ENCODE measurements around the gene TRAFD1.
"Not testable (repeated sequence)": the region's sequence is repeated elsewhere in the genome, so short reads cannot be mapped to it uniquely, and the experiment has no call there.

The TRAFD1 gene

DNA sequence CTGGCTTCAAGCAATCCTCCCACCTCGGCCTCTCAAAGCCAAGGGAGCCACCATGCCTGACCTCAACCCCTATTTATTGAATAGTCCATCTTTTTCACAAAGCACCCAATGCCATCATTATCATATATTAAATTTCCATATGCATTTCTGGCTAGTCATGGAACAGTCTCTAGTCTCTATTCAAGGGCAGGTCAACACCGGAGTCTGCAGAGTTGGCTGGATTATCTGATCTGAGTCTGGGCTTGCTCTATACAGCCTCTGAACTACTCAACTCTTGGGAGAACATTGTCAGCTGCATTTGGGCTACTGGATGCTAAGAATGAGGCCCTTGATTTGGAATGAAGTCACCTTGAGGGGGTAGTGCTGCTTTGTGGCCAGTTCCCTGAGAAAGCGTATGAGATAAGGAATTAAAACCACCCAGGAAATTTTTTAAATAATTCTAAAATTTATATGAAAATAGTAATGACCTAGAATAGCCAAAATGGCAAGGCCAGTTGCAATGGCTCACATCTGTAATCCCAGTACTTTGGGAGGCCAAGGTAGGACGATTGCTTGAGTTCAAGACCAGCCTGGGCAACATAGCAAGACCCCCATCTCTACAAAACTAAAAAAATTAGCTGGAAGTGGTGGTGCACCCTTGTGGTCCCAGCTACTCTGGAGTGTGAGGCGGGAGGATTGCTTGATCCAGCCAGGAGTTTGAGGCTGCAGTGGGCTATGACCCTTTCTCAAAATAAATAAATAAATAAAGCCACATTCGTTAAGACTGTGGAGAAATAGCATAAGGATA is 9.9 kb upstream of the TRAFD1 start:
- no peak for FAIRE-seq

DNA sequence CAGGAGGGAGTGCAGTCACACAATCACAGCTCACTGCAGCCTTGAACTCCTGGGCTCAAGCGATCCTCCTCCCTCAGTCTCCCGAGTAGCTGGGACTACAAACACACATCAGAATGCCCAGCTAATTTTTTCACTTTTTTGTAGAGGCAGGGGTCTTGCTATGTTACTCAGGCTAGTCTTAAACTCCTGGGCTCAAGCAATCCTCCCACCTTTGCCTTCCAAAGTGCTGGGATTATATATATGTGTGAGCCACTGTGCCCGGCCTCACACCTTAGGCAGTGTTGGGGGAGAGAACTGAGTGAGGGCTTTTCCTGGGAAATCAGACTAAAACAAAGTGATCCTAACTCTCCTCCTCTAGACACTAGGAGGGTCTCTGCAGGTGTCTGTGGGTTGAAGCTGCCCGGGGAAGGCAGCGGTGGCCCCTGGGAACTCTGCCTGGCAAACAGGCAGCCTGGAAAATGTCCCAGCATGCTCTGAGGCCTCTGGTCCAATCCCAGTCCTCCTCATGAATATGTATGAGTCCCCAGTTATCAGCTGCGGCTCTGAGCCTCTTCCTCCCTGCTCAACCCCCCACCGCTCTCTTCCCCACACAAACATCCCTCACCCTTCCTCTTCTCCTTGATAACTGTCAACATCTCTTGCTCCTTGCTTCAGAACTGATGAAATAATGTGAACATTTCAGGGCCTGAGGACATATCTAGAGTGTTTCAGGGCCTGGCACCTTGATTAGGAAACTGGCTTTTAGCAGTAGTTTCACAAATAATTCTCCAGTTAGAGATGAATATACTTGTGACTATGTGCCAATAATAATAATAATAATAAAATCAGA is 8.9 kb upstream of the TRAFD1 start:
- no peak for FAIRE-seq

DNA sequence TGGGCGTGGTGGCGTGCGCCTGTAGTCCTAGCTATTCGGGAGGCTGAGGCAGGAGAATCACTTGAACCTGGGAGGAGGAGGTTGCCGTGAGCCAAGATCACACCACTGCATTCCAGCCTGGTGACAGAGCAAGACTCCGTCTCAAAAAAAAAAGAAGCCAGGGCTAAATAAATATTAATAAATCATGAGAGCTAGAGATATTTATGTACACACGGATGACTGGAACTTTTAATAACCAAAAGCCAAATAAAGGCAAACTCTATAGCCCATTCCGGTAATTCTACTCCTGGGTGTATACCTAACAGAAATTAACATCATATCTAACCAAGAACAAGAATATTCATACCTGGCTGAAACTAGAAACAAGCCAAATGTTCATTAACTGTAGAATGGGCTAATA is 7.7 kb upstream of the TRAFD1 start:
- no peak for FAIRE-seq

DNA sequence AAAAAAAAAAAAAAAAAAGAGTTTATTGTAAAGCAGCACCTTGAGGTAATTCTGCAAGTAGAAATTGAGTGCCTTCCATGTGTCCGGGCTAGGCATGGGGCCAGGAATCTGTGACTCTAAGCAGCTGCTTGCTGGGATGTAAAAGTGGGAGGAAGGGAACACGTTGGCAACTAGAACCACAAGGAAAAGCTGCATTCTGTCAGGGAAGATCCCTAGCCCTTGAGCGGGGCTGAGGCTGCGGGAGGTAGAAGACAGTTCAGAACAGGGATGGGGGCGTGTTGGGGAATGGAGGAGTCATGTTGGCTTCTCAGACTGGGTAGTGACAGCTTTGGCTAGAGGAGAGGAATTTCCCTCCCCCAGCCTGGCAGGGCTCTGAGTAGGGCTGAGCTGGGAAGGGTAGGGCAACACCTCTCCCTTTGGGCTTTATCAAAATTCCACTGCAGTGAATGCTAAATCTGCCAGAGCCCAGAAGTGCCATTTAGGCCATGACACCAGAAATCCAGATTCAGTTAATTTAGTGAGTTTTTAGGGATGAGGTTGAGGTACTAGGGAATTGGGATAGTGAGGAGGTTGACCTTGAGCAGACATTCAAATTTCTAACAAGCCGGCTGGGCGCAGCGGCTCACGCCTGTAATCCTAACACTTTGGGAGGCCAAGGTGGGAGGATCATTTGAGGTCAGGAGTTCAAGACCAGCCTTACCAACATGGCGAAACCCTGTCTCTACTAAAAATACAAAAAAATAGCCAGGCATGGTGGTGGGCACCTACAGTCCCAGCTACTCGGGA is 3.4 kb upstream of the TRAFD1 start:
- FAIRE-seq = no peak

DNA sequence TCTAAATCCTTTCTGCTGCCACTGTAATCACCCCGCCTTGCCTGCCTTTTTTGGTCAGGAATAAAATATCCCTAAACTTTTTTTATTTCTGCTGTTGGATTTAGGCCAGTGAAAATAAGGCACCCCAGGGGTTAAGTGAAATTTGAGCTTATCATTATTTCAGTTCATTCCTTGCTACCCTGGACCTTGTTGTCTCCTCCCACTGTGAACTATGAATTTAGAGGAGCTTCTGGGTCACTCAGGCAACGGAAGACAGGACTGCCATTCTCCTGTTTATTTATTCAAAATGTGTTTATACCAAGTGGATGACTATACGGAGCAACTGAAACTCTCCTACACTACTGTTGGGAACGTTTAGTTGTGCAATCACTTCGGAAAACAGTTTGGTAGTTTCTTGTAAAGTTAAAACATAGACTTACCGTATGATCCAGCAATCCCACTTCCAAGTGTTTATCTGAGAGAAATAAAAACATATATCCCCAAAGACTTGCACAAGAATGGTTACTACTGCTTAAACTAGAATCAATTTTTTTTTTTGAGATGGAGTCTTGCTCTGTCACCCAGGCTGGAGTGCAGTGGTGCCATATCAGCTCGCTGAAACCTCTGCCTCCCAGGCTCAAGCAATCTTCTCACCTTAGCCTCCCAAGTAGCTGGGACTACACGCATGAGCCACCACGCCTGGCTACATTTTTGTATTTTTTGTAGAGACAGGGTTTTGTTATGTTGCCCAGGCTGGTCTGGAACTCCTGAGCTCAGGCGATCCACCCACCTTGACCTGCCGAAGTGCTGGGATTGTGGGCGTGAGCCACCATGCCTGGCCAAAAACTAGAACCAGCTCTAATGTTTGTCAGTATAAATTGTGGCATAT is 2.3 kb upstream of the TRAFD1 start:
- FAIRE-seq = peak; percentile 56

DNA sequence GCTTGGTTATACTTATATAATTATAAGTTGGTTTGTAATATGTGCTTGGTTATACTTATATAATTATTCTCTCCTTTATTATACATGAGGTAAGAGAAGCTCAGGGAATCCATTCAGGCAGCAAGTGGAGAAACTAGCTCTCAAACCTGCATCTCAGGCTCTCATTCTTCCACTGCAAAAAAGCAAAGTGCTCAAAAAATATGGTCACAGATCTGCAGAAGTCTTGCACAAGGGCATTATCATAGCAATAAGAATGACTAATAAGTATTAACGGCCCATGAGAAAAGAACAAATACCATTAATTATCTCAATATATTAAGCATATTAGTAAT is 476 bp upstream of the TRAFD1 start:
- FAIRE-seq = no peak

DNA sequence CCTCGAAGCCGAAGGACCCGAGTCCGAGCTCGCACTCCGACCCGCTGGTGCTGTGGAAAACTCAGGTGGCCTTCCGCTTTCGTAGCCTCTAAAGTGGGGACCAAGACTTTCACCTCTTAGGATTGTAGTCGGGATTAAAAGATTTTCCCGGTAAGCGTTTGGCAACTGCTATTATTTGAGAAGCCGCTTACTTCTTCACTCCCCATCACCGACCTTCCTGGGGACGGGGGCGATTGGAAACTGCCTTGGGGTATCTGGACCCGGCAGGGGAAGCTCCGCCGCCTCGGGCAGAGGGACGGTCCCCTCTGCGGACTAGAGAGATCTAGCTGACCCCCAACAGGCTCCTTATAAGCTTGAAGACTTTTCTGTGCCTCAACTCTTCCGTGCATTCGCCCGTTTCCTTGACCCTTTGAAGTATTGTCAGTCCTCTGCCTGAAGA is 659 bp downstream of the TRAFD1 start:
- no peak for FAIRE-seq

DNA sequence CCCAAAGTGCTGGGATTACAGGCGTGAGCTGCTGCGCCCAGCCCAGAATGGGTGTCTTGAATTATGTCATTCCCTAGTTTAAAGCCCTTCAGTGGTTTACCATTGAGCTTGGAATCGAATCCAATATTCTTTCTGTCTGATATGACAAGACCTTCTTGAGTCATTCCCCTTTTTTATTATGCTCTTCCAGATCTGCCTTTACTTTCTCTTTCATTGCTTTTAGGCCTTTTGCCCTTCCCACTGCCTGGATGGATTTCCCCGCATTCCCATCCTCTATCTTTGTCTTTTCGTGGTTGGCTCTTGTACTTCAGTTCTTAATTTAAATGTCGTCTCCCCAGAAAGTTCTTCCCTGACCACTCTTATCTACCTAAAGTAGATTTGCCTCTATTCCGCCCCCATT is 1.6 kb downstream of the TRAFD1 start:
- no peak for FAIRE-seq

DNA sequence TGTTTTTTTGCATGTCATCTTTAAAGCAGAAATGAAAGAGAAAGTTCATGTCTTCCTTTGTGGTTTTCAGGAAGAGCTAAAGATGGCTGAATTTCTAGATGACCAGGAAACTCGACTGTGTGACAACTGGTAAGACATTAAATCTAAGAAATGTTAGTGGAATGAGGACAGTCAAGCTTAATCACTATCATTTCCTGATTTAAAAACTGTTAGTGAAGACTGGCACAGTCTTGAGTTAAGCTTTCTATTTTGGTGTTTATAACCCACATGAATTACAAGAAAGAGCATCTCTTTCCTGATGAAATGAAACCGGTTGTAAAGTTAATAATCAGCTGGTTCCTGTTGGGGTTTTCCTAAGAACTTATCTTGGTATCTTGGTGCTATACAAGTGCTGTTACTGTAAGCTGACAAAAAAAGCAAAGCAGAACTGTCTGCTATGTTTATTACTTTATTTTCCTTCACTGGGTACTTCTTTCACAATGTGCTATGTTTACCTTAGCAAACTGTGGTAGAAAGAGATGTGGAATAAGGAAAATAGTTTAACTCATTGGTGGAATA is 5.2 kb downstream of the TRAFD1 start:
- no peak for FAIRE-seq

DNA sequence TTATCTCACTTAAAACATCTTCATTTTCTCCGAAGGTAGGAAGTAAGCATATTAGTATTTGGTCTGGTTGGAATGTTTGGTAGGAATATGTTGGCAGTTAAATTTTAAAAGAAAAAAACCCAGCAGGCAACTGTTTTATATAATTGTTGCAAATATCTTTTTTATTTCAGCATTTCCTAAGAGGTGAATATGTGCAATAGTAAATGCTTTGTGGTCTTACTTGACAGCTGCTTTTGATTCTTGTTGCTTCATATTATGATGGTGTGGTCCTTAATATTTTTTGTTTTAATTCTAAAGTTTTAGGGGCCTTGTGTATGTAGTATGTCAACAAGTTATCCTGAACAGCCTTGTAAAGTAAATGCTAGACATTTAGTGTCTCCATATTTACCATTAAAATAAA is 6.3 kb downstream of the TRAFD1 start:
- FAIRE-seq = no peak

DNA sequence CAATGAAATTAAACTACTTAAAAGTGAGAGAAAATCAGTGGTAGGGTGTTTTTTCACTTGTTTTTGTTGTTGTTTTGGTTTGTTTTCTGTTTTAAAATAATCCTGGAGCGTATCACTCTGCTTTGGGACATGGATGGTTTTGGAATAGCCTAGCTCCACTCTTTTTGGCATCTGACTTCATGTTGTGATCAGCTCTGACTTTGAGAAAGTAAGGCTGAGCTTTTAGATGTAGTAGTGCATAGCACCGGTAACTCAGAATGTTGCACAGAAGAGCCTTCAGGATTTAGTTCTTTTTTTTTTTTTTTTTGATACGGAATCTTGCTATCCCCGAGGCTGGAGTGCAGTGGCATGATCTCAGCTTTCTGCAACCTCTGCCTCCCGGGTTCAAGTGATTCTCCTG is 8.1 kb downstream of the TRAFD1 start:
- FAIRE-seq = no peak

DNA sequence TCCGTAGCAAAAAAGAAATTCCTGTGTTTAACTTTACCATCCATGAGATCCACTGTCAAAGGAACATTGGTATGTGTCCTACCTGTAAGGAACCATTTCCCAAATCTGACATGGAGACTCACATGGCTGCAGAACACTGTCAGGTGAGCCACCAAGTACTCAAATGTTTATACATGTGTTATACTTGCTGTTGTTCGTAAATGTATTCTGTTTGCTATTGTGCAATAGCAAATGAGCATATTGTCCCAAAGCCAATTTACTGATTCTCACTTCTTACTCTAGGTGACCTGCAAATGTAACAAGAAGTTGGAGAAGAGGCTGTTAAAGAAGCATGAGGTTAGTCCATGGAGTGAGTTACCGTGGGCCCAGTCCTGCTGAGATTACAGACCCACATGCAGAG is 9.4 kb downstream of the TRAFD1 start:
- FAIRE-seq = no peak

DNA sequence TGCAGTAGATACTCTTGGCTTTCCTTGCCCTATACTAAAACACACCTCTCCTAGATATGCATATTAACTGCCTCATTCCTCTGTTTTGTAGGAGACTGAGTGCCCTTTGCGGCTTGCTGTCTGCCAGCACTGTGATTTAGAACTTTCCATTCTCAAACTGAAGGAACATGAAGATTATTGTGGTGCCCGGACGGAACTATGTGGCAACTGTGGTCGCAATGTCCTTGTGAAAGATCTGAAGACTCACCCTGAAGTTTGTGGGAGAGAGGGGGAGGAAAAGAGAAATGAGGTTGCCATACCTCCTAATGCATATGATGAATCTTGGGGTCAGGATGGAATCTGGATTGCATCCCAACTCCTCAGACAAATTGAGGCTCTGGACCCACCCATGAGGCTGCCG is 15.4 kb downstream of the TRAFD1 start:
- FAIRE-seq = no peak

DNA sequence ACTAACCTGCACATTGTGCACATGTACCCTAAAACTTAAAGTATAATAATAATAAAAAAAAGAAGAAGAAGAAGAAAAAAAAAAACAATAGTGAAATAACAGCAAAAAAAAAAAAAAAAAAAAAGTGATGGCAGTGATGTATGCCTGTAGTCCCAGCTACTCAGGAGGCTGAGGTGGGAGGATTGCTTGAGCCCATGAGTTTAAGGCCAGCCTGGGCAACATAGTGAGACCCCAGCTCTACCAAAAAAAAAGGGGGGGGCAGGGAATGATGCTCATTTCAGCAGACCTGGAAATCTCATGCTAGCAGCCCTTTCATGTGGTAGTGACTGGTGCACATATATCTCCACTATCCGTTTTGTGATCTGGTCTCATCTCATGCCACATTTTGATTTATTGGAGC is 20.8 kb downstream of the TRAFD1 start:
- FAIRE-seq = no peak

DNA sequence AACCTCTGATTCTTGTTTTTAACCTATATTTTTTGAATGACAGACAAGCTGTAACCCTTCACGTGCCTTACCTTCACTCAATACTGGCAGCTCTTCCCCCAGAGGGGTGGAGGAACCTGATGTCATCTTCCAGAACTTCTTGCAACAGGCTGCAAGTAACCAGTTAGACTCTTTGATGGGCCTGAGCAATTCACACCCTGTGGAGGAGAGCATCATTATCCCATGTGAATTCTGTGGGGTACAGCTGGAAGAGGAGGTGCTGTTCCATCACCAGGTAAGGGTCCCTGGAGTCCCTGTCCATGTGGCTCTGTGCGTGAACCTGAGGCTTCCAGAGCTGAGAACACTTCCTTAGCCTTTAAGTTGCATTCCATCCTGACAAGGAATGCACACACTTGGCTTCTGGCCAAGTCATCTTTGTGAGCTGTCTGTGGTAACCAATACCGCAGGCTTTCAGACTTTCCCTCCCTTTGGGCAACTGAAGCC is 22.7 kb downstream of the TRAFD1 start:
- FAIRE-seq = no peak

DNA sequence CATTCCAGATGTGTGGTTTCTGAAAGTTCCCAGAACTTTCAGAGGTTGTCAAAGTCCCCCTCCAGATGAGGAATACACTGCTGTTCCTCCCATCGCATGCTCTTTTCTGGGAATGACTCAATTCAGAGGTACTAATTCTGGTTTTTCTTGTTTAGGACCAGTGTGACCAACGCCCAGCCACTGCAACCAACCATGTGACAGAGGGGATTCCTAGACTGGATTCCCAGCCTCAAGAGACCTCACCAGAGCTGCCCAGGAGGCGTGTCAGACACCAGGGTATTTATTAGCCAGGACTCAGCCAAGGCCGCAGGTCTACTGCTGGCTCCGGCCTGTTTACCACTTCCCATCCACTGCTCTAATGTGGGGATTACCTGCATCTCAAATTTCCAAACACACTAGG is 24.2 kb downstream of the TRAFD1 start:
- FAIRE-seq = no peak

DNA sequence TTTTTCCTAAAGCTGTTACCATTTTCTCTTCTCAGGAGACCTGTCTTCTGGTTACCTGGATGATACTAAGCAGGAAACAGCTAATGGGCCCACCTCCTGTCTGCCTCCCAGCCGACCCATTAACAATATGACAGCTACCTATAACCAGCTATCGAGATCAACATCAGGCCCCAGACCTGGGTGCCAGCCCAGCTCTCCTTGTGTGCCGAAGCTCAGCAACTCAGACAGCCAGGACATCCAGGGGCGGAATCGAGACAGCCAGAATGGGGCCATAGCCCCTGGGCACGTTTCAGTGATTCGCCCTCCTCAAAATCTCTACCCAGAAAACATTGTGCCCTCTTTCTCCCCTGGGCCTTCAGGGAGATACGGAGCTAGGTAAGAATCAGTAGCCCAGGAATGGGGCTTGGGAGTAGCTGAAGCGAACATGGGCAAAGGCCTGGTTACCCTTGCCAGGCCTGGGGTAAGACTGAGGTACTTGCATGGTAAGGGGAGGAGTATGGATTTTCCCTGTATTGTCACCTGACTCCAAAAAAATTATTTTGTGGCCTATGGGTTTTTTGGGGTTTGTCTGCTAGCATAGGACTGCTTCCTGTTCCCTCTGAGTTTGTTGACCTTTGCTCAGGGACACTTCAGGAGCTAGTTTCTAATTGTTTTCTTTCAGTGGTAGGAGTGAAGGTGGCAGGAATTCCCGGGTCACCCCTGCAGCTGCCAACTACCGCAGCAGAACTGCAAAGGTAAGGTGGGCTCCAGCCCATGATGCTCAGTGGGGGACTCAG is 26.6 kb downstream of the TRAFD1 start:
- FAIRE-seq = no peak

DNA sequence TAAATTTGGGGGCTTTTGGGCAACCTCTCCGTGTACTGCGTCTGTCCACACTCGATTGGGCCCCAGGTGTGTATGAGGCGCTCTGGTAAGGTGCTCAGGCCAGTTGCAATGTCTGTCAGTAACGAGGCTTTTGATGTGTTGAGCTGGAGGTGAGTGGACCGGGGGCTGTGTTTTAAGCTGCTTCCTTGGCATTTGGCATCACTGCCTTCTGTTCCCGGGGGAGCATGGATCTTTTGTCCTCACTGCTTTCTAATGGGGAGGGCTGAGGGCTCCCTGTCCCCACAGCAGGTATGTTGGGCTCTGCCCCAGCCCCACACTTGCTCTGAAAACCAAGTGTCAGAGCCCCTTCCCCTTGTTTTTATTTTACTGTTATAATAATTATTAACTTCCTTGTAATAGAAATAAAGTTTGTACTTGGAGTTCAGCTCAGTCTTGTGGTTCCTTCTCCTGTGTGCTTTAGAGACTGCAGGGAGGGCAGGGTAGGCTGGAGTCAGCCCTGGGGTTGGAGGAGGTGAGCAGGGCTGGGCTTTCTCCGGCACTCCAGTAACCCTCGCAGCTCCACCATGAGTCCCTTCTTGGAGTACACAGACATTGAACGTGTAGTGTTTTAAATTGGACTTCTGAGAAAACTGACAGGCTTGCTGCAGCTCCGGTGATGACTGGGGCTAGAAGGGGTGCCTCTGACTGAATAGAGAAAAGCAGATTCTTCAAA is 28.0 kb downstream of the TRAFD1 start:
- FAIRE-seq = no peak

DNA sequence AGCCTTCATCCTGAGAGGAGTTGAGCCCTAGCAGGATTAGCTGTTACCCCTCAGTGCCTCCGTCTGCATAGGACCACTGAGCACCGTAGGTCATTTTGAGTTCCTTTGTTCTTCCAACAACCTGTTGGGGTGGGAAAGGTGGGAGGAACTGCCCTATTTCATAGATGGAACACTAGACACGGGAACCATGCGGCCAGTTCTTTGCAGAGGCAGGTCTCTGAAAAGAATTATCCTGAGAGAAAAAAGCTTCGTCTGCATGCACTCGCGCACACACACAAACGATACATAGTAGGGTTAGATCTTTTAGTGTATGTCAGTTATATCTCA is 28.5 kb downstream of the TRAFD1 start:
- no peak for FAIRE-seq

DNA sequence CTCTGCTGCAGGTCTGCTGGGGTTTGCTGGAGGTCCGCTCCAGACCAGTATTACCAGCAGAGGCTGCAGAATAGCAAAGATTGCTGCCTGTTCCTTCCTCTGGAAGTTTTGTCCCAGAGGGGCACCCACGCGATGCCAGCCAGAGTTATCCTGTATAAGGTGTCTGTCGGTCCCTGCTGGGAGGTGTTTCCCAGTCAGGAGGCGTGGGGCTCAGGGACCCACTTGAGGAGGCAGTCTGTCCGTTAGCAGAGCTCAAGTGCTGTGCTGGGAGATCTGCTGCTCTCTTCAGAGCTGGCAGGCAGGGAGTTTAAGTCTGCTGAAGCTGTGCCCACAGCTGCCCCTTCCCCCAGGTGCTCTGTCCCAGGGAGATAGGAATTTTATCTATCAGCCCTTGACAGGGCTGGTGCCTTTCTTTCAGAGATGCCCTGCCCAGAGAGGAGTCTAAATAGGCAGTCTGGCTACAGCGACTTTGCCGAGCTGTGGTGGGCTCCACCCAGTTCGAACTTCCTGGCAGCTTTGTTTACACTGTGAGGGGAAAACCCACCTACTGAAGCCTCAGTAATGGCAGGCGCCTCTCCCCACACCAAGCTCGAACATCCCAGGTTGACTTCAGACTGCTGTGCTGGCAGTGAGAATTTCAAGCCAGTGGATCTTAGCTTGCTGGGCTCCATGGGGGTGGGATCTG is 33.2 kb downstream of the TRAFD1 start:
- not testable (repeated sequence) for FAIRE-seq
